NK-92 (cell line): ENCODE results near the gene RBM33.
"Not testable (repeated sequence)": the region's sequence is repeated elsewhere in the genome, so short reads cannot be mapped to it uniquely, and the experiment has no call there.

Experiments
- DNase-seq: peaks from one replicate; lab custom pipeline; 2025; ENCODE audit not compliant: unreplicated experiment; lab: John Stamatoyannopoulos, UW

The RBM33 gene

DNA sequence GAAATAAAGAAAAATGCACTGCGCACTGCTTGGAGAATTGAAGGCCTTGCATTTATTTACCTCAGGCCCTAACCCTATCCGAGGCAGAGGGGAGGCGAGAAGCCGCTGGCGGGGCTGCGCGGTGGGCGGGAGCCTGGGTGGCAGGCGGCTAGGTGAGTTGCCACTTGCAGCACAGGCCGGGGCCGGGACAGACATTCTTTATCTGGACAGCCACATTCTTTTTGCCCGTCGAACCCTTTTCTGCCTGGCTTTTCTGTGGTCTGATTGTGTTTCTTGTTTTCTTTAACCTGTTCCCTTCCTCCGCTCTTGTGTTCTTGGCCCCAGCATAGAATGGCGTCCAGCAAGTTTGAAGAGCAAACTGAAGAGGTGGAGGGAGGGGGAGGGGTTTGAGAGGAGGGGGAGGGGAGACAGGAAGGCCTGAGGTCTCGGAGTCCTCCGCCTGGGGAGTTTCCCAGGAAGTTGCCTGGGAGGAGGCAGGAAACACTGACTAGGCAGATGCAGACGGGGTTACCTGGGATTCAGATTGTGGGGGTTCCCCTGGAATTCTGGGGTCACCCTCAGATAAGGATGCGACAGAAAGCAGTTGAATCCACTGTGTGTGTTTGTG, 162.7 kb downstream of the RBM33 start:
- DNase-seq = no peak

DNA sequence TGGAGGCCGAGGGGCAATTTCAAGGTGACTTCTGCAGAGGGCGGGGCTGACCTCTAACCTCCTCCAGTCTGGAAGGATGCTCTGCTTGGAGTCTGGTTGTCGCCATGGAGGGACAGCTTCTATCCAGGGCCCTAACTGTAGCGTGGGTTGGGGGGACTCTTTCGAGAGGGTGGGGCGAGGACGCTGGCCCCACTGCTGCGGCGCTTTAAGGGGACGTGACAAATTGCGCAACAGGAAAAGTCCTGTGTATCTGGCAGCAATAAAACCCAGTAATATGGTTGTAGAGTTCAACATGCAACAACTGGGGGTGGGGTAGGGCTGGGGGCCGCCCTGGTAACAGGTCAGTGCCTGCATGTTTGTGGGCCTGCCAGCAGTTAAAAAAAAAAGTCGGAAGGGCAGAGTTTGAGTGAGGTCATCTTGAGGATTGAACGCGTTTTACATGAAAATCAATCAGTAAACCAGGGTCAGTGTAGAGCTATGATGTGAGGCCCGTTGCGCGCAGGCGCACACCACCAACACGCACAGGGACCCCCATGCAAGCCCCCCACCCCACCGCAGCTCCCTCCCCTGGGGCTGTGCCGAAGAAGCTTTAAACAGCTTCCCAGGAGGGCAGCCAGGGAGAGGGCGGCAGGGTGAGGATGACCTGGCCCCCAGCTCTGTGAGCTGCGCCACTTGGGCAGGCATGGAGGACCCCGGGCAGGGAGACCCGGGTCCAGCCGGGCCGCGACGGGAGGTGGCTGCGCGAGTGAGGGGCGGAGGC, 163.5 kb downstream of the RBM33 start:
- DNase-seq = no peak

DNA sequence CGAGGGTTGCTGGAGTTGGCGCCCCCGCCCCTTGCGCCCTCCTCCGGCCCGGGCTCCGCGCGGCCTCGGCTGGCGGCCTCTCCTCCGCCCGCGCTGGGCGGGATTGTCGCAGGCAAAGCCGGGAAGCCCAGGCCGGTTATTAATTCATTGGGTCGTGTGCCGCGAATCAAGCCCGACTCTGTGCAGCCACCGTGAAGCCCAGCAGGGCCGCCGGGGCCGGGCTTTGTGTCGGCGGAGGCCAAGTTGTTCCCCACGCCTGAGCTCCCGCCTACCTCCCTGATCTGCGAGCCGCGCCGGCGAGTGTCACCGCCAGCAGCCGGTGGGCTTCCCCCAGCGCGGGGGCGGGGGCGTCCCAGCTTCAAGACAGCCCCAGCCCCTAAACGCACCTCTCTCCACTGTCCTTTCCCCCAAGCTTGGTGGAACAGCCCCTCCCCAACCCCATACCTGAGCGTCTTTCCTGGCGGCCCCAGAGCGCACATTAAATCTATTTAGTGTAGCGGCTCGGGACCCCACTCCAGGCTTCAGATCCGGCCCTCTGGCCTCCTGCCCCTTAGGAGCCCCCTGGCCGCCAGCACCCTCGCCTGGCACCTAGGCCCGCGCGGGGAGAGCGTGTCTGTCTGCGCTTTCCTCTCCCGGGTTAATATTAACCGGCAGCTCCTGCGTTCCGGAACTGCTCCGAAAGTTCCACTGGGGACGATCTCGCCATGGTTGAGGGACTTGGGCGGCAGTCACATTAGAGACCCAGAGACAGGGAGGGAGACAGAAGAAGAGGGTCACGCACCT, 164.3 kb downstream of the RBM33 start:
- no peak for DNase-seq

DNA sequence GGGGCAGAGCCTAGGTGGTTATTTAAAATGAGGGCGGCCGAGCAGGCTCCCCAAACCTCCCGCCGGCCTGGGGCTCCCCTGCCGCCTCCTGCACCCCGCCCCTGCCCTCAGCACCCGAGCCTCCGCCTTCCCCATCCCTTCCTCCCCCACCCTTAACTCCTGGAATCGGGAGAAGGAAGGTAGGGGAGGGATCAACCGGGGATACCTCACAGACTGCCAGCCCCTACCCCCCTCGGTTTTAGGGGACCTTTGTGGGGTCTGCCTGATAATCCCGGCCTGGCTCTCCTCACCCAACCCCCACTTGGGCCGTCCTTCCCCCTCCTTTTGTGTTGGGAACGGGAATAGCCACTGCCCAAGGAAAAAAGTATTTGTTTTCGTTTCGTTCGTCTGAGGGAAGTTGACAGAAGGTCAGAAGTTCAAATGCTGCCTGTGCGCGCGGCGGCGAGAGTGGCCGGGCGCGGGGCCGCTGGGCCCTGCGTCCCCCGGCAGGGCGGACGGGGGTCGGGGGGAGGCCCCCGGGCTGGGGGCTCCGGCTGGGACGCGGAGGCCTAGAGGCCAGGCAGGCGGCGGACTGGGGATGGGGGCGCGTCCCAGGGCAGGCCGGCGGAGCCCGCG, 165.0 kb downstream of the RBM33 start:
- DNase-seq = no peak

DNA sequence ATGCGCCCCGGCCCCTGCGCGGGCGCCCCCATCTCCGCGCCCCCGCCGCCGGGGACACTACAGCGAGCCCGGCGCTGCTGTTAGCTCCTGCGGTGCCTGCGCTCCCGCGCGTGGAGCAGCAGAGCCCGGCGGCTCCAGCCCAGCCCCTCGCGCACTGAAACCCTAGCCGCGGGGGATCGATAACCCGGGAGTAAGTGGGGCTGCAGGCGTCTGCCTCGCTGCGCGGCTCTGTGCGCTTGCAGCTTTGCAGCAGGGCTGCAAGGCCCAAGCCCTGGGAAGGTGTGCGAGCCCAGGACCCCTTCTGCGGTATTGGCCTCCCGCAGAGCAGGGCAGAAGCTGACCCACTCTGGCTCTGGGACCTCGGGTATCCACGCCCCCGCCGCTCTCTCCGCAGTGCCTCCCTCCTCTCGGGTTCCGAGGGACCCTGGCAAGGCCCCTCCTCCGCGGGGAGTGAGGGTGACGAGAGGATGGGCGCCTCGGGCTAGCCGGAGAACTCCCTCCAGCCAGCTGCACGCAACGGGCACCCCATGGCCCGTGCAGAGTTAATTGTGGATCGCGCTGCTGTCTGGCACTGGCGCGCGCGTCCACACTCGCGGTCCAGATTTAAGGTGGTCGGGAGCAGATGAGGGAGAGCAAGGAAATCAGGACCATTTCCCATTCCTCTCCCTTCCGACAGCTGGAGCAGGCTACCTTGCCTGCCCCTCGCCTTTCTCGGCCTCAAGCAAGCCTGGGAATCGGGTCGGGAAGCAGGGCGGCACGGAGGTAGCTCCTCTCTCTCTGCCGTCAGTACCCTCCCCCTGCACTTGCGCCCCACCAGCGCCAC, 165.7 kb downstream of the RBM33 start:
- DNase-seq = no peak

DNA sequence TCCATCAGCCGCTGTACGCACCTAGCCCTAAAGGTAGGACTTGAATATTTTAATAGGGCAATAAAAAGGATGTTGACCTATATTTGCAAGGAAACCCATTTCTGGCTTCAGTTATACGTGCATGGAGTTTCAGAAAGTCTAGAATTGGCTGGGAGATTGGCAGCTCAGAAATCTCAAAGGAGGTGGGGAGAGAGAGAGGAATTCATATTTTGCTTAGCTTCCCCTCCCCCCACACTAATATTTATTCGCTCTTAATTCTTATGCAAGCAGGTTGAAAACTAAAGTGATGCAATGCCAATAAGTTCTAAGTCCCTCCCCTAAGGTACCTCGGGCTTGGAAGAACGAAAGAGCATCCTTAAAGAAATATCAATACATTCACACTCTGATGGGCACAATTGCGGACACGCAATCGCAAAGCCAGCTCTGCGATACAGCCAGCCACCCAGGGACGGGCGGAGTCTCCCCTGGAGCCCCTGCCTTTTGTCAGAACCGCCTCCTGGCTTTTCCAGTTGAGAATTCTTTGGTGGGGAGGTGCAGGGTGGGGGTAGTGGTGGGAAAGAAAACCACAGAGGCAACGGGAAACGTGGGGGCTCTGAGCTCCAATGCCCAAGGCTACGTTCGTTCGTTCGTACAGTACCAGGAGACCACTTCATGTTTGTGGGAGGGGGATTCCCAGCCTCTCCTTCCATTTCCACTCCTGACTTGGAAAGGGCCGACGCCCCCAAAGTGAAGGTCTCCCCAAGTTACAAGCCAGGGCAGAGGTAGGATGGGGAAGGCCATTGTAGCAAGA, 166.5 kb downstream of the RBM33 start:
- no peak for DNase-seq

DNA sequence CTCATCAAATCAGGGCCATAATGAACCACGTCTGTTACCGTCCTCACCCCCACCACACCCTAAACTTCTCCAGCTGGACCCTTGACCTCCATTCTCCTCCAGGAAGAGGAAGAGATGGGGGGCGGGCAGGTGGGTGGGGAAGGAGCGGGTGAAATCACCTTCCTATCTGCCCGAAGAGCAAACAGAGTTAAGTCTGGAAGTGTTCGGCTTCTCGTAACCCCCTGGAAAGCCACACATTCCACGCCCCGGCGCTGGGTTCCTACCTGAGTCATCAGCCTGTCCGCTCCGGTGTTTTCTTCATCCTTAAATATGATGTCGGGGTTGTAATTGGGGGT, 167.1 kb downstream of the RBM33 start:
- no peak for DNase-seq

DNA sequence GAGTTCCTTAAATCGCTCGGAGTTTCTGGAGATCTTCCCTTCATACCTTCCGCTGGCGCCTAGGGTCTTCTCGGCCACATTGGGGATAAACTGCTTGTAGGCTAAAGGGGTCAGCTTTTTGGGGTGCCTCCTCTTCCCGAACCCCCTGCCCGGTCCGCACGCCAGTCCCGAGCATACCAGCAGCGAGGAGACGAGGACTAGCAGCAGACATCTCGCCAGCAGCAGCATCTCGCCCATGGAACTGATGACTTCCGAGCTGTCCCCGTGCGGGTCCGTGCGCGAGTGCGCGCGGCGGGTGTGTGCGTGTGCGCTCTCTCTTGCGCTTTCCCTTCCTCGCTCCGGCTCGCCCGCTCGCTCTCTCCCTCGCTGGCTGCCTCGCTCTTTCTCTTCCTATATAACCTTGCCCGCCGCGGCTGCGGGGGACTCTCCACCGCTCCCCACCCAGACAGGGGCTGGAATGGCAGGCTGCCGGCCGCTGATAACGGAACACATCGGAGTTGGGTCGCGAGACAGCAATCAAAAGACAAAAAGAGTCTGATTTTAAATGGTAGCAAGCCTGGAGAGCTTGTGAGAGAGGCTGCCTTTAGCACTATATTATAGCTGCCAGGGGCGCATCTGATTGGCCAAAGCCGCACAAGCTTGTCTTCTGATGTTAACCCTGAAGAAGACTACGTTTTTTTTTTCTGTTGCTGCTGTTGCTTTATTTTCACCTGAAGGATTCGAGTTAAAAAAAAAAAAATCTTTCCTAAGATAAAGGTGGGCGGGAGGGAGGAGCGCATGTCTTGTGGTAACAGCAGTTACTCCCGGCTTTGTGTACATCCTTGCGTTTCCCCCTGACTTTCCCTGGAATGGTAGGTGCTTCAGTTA, 167.7 kb downstream of the RBM33 start, which contains the start of gene SHH:
SHH (minus strand) TSS at position 569 of the 867 bp plus-strand sequence; CDS start at position 228, 341 bp downstream.
- DNase-seq = no peak

DNA sequence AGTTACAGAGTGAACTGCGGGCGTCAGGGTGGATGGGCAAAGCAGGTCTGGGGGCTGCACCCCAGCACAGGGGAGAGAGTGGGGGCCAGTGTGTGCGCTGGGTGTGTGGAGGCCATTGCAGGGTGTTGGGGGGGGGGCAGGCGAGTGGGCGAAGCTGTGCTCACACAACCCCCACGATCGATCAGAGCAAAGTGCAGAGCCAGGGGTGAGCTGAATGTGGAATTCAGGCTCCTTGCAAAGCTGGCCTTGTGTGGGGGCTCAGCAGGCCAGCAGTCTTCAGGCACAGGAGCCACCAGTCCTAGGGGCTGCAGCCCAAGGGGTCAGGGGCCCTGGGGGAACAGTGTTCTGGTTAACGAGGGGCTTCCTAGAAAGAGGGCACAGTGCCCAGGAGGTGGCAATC, 168.7 kb downstream of the RBM33 start:
- no peak for DNase-seq

DNA sequence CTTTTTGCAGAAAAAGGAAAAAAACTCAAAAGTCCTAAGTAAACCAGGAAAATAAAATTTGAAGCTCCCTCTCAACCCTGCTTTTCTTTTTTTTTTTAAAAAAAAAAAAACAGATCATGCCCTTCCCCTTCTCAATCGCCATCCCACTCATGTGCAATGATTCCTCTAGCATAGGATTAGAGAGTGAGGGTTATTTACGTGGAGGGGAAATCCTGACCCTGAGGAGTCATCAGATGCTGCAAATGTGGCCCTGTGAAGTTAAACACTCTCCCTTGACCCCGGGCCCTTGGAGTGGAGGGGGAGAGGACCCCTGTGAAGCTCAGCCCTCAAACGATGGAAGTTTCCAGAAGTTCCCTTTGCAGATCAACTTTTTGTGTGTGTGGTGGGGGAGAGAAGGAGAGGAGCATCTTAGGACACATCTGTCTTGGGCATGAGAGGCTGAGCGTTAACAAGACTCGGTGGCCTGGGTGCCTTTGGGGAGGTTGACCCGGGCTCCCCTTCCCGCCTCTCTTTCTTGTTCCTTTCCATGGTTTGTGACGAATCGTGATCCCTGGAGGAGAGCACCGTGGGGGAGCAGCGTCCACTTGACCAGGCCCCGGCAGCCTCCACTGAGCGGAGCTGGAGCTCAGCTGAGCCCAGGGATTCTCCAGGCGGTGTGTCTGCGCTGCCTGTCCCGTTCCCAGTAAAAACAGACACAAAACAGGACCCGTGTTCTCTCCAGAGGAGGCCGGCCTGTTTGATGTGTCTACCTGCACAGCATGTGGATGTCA, 169.3 kb downstream of the RBM33 start:
- DNase-seq = no peak

DNA sequence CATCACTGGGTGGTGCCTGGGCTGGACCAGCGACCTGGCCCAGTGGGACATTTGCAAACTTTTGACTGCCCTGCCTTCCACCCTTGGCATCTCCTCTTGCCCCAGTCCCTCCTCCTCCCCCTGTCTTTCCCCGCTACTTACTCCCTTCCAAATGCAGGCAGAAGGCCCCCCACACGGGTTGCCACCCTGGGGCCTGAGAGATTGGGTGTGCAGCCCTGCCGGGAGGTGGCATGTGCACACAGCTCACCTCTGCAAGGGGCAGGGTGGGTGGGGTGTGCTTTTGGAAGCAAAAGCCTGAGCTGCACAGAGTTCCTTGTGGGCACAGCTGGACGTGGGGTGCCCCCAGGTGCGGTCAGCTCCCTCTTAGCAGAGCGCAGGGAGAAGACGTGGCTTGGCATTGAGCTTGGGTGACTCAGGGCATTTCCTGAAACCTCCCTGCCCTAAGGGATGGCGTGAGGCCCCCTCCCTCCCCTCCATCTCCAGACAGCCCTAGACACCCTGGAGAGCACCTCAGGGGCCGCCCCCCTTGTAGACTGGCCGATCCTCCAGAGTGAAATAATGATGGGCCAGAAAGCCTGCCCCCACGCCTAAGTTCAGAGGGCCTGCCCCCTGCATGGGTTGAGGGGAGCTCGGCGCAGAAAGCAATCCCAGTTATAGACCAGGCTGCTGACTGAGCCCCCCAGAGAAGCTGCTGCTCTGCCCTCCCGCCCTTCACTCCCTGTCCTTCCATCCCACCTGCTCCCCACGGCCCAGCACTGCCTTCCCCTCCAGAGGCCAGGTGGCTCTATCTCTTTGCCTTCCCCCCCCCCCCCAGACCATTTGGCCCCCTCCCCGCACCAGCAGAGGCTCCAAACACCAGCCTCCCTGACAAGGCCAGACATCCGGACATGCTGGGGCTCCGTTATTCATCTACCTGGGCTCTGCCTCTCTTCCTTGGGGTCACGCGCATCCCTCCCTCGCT, 170.1 kb downstream of the RBM33 start:
- DNase-seq = no peak

DNA sequence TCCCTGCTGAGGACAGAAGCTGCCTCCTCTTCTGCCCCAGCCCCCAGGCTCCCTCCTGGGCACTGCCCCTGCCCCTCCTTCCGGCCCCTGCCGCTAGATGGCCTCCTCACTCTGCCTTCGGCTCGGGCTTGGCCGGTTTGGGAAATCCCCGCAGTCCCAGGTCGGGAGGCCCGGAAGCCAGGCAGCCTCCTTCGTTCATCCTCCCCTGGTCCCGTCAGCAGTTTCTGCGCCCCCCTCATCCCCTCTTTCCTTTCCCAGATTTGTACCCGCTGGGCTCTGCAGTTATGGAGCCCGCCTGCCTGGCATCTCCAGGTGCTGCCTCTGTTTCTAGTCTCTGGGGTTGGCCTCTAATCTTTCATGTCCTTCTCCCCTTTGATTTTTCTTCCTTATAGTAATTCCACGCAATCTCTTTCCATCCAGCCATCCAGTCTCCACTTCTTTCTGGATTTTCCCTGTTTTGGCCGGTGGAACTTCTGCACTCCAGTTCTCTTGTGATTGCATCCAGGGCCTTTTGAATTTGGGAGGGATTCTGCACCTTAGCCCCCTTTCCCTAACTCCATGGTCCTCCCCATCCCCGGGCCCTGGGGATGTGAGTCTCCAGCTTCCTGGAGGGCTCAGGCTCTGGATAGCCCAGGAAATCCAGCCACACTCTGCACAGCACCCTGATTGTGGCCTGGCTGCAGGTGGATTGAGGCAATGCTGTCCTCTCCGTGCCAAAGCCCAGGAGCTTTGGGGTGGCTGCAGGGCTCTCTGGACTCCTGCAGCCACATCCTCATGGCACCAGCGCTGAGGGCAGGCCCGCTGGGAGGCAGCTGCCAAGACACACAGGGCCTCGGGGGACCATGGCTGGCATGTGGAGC, 171.1 kb downstream of the RBM33 start:
- no peak for DNase-seq

DNA sequence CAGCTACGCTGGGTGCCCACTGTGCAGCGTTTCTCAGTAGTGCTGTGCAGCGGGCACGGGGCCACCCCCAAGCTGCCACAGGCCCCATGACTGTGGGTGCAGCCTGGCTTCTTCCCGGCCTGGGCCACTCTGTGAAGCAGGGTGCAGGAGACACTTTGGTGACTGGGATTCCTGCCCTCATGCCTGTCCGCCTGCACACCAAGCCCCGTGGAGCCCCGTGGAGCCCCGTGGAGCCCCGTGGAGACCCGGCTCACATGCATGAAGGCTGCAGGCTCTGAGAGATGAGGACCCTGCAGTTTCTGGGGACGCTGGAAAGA, 171.7 kb downstream of the RBM33 start:
- no peak for DNase-seq

DNA sequence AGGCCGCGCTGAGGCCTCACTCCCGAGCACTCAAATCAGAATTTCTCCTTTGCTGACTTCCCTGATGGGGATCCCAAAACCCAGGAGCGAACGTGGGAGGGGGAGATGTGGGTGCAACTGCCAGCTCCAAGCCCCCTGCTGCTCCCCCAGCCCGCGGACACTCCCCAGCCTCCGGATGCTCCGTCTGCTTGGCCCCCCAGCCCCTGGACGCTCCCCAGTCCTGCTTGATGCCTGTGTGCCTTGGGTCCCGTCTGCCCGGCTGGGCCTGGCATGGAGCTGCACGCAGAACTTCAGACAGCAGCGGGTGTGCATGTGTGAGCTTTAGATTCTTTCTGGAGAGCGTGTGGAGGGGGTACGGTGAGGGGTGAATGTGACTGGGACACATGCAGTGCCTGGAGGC, 172.5 kb downstream of the RBM33 start:
- no peak for DNase-seq

DNA sequence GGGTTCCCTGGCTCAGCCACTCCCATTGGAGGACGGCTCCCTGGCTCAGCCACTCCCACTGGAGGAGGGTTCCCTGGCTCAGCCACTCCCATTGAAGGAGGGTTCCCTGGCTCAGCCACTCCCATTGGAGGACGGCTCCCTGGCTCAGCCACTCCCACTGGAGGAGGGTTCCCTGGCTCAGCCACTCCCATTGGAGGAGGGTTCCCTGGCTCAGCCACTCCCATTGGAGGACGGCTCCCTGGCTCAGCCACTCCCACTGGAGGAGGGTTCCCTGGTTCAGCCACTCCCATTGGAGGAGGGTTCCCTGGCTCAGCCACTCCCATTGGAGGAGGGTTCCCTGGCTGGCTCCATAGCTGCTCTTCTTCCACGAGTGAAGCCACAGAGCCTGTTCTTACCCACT, 173.1 kb downstream of the RBM33 start:
- not testable (repeated sequence) for DNase-seq

DNA sequence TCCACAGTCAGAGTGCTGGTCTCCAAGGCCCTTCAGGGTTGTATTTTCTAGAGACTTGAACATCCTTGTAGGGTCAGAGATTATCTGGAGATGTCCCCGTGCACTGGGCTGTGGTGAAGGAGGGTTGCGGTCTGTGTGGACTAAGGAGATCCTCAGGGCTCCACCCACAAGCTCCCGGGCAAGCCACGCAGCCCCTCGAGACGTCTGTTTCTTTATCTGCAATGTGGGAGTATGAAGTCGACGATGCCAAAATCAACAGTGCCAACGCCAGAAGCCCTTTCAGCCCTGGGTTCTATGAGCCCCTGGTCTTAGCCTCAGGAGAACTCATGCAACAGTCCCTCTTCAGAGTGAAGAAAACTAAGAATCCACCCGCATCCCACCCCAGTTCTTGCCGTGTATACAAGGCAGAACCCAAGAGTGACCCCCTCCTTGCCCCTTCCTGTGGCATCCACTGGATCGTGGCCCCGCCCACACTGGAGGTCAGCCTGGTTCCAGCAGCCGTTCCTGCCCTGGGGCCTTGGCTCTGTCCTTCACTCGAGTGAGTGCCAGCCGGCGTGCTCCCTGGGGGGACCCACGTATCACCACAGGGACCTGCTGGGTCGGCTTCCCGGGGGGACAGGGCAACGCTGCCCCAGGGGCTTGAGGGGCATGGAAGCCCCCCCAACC, 173.8 kb downstream of the RBM33 start:
- DNase-seq = no peak
